Activated effector memory CD4-positive, alpha-beta T cell treated with anti-CD3 and anti-CD28 coated beads, Interleukin-2, amount 50 U/mL, for 16 hours (primary cell): Measurements from ENCODE around the gene ETV6.

ENCODE experiments used
- DNase-seq: peaks from one replicate; pipeline ENCODE4 v3.0.0-alpha.2; 2020

ETV6 gene

DNA sequence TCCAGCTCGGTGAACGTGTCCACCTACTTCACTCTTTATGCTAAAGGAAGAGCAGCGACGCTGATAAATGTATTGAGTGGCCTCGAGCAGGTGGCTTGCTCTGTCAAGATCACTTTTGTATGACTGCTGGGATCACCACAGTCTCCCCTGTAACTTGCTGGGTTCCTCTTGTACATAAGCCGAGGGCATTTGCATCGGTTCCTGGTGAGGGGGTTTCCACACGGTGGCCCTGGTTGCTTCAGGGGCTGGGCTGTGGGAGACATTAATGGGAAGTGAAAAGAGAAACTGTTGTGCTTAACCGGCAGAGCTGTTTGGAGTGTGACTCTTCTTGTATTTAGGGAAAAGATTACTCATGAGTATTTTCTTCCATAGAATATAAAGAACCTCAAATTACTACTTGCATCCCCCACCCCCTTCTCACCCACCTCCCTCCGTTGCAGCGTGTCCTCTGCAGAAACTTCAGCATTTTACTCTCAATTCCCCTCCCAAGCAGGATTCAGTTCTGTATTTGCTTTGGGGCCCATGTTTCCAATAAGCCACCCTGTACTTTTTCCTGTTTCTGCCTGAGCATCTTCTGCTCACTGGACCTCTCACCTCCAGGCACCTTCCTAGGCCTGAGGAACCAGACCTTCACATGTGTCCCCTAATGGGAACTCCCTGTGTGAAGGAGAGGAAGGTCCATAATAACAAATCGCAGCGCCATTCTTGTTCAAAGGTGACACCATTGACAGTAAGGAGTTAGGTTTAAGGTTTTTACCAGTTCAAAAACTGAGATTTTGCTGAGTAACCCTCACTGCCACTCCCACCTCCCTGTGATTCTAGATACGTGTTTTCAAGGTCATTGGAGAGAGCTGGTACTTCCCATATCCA lies 187.0 kb downstream of the ETV6 start:
- DNase-seq = peak; percentile 83

DNA sequence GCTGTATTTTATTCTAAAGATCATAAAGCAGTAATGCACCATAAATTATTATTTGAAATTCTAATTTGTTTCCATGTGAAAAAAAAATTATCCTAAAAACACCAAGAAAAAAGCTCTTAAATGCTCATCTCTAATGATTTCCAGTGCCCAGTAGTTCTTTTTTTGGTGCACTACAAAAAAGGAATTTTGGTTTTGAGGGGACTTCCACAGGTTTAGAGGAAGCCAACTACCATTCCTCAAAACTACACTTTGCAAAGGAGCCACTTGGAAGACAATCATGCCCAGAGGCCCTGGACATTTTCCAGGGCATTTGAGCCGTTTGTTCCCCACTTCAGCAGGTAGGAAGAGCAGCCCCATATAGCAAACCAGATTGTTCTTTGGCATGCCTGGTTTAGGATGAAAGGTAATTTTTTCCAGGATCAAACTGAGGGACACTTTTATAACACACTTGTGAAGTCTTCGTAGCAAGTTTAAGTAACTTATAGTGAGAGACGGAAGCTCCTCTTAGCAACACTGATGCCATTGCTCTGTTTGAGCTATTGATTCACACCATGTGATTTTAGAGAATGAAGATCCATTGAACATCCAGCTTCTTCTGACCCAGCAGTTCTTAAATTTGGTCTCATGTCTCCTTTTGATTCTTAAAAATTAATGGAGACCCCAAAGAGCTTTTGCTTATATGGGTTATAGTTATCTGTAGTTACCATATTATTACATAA lies 187.9 kb downstream of the ETV6 start:
- DNase-seq = no peak

DNA sequence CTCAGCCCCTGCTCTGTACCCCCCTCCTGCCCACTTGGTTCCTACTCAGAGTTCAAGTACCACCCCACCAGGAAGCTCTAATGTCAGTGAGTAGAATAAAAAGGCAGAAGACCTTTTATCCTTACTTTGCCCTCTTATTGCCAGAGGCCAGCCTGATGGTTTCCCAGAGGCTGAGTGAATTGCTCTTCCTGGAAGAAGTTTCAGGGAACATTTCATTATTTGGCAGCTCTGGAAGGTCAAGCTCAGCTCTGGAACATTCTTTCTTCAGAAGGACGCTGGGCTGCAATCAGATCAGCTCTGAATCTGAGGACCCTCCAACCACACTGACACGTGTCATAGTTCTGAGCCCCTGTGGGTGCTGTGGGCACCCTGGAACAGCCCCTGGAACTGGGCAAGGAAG lies 188.9 kb downstream of the ETV6 start:
- no peak for DNase-seq

DNA sequence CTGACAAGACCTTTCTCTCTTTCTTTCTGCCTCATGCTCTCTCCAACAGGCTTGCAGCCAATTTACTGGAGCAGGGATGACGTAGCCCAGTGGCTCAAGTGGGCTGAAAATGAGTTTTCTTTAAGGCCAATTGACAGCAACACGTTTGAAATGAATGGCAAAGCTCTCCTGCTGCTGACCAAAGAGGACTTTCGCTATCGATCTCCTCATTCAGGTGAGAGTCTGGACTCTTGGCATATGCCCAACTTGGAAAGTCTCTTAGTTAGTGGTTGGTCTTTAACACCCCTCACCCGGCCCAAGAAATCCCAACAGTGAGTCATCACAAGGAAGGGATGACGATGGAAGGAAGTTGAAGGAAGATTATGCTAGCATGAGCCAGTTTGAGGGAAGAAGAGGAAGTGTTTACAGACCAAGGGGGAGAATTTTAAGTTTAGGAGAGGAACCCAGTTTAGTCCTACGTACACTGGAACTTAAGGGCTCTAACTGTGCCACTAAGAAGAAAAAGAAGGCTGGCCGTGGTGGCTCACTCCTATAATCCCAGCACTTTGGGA lies 189.7 kb downstream of the ETV6 start:
- no peak for DNase-seq

DNA sequence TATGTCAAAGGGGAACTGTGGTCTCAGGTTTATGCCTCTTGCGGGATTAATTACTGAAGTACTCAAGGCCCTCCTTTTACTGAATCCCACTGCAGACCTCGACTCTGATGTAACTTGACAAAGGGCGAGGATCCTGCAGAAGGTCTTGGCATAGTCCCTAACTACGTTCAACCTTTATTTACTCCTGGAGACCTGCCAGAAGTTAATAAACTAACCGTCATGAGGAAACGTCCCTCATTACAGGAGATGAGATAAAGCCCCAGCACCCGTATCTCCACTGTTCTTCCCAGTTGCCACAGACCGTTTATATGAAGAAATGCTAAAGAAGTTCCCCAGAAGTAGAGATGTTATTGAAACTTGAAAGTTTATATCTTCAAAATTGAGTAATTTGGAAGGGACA lies 190.9 kb downstream of the ETV6 start:
- no peak for DNase-seq

DNA sequence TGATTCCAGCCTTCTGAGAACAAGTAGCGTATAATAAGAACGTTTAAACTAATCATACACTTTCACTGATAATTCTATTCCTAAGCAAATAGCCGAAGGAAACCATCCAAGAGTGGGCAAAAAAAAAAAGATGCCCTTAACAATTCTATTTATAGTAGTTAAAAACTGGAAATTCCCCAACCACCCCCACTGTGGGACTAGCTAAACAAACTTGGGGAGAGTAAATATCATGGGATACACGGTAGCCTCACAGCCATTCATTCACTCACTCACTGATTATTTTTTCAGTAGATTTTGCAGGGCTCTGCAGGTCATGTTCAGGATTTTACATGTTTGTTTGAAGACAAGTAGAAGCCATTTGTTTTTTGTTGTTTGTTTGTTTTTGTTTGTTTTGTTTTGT lies 197.0 kb downstream of the ETV6 start:
- DNase-seq = no peak

DNA sequence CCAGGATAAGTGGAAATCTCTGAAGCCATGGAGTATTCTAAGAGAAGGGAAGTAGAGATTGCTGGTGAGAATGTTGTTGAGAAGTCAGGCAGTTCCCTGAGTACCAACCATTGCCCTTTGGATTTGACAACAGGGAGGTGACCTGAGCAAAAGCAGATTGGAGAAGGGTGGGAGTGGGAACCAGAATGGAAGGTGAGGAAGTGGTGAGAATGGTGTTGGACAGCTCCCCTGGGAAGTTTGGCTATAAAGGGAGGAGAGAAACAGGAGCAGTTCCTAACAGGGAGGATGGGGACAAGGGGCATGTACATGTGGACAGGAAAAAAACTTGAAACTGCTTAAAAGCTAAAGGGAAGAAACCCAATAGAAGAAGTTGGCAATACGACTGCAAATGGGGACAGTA lies 198.1 kb downstream of the ETV6 start:
- no peak for DNase-seq

DNA sequence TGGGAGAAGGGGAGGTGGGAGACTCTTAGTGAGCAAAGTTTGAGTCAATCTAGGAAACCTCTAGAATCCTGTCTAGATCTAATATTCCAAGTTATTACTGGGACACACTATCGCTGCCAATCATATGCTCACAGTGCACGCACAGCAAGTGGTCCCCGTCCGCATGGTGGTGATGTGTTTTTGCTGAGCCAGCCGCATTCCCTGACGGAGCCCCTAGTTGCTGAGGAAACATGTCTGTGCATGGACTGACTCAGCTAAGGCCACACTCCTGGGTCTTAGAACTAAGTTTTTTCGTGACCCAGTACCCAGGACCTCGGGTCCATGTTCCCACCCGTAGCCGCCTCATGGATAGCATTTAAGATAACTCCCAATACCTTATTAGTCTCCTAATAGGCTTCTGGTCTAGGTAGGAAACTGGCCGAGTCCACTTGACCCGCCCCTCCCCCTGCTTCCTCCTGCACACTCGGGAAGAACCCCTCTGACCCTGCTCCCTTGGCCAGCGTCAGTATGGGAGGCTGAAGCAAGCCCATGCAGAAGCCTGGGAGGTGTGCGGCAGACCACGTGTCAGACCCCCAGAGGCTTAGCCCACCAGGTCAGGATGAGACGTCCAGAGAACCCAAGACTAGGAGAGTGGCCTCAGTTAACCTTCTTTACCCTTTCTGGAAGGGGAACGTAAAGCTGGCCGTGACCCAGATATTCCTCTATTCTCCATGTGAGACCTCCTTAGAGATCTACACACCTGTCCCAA lies 200.5 kb downstream of the ETV6 start:
- DNase-seq = no peak

DNA sequence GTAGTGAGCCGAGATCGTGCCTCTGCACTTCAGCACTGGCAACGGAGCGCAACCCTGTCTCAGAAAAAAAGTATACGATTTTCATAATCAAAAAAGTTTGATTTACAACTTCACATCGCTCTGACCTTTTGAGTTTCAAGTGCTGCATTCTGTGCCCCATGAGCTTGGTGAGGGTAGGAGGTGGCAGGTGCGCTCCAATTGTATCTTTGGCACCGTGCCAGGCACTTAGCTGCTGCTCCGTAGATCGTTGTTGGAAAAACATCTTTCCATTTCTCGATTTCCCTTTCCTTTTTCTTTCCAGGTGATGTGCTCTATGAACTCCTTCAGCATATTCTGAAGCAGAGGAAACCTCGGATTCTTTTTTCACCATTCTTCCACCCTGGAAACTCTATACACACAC lies 203.7 kb downstream of the ETV6 start:
- DNase-seq = no peak

DNA sequence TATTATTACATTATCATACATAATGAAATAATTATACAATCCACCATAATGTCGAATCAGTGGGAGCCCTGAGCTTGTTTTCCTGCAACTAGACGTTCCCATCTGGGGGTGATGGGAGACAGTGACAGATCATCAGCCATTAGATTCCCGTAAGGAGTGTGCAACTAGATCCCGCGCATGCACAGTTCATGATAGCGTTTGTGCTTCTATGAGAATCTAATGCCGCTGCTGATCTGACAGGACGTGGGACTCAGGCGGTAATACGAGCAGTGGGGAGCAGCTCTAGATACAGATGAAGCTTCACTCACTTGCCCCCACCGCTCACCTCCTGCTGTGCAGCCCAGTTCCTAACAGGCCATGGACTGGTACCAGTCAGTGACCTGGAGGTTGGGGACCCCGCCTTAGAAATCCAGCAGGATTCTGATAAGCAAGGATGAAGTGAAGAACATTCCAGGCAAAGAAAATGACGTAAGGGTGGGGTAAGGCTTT lies 204.6 kb downstream of the ETV6 start:
- DNase-seq = no peak

DNA sequence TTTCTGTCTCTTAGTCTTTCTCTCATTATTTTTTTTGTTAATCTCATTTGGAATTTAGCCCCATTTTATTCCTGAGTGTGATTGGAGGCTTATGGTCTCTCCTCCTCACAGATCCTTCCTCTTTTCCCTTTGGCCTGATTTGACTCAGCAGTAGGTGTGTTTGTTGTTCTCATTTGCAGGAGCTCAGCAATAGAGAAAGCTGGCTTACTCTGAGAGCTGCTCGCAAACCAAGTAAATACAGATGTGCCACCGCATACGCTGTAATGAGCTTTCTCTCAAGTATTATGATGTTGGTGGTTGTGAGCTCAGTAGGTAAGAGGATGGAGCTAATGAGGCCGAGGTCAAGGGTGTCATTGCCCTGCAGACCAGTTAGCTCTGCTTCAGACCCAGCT lies 206.5 kb downstream of the ETV6 start:
- DNase-seq = no peak

DNA sequence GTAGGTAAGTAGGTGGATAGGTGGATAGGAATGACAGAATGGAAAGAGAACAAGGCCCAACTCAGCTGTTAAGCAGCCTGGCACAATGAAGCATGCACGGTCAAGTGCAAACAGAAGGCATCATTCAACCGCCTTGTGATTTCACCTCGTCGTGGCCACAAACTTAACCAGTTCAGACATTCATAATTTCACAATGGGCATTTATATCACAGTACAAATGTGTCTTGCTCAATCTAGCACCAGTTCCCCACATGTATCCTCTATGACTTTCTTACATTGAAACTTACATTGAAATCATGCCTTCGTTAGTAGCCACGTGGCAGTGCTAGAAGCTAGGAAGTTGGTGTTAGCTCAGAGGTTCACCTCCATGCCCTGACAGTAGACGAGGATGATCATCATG lies 207.5 kb downstream of the ETV6 start:
- DNase-seq = no peak

DNA sequence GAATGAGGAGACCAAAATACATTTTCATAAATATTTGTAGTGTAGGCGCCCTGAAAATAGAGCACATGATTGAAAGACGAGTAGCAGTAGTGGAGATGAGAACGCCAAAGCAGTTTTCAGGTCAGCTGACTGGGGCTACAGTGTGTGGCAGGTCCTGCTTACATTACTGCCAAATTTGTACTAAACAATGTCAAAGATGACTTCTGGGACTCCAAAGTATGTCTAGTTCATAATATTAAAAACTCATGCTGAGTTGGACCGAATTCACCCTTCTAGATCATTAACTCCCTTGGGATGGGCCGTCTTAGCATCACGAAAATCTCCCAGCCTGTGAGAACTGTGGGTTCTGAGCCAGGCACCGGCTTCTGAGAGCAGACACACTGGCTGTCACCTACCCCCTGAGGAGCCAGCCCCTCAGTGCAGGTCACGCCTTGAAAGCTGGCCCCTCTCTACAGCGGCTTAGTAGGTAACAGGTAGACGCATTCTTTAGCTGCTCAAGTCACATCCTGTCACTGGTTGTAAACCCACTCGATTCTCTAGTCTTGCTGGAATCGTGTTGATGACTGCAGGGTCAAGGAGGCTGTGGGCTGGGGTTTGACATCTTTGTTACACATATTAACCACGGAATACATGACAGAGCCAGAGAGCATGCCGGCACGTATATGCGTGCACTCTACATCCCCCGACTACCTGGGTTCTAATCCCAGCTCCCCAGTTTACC lies 210.4 kb downstream of the ETV6 start:
- no peak for DNase-seq

DNA sequence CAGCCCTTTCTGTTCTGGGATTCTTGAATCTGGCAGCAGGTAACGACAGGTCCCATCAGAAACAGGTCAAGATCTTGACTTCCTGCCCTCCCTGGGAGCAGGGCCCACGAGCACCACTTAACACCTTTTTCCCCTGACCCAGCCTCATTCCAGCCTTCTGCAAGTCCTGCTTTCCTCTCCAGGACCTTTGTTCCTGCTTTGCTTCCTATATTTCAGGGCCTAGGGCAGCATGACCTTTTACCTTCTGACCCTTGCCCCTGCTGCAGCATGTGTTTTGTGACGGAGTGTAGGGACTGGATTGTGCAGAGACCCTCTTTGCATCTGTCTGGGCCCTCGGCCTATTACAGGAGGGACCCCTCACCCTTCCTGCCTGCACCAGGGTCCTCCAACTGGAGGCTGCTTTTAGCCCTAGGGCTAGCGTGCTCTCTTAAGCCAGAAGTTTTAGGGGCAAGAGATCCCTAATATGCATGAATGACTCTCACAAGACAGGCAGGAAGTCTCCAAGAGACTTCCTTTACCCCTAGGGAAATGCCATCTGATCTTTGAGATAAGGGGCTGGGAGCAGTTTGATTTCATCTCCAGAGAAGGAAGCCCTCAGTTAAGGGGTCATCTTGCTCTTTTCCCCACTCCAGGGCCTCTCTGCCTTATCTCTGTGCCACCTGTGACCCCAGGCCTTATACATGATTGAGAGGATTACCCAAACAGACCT lies 211.8 kb downstream of the ETV6 start:
- no peak for DNase-seq

DNA sequence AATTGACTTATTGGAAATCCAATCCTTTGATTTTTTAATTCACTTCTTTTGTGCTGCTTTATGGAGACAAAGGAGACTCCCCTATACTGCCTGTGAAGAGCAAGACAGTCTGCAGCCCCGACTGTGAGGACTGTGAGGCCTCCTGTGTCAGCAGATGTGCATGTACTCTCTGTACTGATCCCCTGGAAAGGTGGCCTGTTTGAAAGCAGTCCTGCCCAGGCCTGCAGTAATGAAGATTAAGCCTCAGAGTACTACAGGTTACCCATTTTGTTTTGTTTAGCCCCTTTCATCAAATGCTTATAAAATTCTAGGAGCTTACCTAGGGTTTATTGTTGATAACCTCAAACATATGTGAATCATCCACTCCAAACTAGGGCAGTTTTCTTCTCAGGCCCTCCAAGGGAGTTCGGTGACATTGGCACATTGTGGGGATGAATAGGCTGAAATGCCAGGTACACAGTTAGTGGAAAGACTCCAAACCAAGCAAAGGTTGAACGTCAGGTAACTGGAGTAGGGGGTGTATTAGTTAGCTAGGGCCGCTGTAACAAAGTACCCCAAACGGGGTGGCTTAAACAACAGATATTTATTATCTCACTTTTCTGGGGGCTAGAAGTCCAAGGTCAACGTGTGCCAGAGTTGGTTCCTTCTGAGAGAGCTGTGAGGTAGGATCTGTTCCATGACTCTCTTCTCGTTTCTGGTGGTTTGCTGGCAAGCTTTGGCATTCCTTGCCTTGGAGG lies 212.6 kb downstream of the ETV6 start:
- no peak for DNase-seq

DNA sequence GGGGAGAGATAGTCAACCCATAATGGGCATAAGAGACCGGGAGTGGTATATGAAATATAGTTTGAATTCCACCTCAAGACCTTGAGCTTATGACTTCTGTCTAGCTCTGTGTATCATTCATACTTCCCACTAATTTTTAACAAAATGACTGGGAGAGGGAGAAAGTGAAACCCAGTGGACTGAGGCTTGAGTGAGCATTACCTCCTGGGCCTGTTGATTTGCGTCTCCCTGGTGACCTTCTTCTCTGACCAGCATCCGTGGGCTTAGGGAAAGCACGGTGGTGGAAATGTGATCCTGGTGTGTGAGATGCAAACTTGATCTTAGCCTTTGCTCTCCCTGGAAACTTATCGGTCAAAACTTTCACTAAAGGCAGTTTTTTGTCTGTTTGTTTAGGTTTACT lies 213.3 kb downstream of the ETV6 start:
- no peak for DNase-seq

DNA sequence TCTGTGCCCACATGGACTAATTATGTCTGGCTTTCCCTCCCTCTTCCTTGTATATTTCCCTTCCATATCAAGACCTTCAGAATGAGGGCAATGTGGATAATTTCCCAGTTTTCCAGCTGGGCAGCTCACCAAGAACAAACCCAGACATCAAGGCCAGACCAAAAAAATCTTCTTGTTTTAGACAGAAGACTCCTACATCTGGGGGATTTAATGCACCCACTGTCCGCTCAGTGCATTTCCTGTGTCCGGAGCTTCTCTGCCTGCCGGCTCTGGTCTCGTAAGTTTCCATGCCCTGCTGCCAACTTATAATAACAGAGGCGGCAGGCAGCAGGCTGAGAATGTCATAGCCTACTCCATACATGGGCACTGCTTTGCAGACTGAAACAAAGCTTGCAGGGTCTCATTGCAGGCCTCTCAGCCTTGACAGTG lies 214.0 kb downstream of the ETV6 start:
- no peak for DNase-seq

DNA sequence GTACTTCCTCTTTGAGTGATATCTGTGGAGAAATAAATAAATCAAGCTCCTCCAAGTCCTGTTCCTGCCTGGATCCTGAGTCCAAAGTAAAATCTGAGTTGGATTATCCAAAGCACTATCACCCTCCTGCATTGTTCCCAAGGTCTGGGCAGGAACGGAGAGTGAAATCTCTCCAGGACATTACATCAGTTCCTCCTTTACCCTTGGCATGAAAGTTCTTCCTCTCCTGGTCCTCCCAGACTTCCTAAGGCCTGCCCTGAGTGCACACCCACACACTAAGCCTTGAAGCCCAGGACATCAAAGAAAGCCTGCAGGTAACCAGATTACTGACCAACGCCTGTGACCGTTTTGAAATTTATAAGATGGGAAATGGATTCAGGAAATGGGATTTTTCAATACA lies 214.5 kb downstream of the ETV6 start:
- DNase-seq = no peak

DNA sequence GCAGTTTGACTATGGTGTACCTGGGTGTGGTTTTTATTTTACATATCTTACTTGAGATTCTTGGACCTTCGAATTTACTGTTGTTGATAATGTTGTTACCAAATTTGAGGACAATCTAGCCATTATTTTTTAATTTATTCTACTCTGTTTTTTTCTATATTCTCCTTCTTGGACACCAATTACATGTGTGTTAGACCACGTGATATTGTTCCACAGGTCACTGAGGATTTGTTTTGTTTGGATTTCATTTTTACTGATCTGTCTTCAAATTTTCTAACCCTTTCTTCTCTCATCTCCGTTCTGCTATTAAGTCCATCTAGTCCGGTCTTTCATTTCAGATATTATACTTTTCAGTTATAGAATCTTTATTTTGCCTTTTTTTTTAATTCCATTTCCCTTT lies 216.3 kb downstream of the ETV6 start:
- DNase-seq = no peak

DNA sequence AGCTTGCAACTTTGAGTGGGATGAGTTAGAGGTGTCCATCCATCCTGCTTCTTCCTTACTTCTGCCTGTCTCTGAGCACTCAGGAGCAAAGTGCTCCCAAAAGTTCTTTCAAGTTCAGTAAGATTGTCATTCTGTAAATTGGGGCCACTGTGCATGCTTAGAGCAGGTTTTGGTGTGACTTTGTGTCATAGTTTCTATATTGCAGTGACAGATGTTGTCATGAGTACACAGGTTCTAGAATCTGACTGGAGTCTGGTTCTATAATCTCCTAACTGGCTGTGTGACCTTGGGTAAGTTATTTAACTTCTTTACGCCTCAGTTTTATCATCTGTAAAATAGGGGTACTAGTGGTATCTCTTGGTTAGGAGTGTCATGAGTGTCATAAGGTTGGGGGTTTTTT lies 218.6 kb downstream of the ETV6 start:
- no peak for DNase-seq

DNA sequence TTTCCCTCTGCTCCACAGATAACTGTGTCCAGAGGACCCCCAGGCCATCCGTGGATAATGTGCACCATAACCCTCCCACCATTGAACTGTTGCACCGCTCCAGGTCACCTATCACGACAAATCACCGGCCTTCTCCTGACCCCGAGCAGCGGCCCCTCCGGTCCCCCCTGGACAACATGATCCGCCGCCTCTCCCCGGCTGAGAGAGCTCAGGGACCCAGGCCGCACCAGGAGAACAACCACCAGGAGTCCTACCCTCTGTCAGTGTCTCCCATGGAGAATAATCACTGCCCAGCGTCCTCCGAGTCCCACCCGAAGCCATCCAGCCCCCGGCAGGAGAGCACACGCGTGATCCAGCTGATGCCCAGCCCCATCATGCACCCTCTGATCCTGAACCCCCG lies 219.9 kb downstream of the ETV6 start:
- DNase-seq = no peak
